ENCODE data around the gene TM4SF20.
"Not testable (repeated sequence)": the region's sequence is repeated elsewhere in the genome, so short reads cannot be mapped to it uniquely, and the experiment has no call there.

TM4SF20 gene

GRCh38 chr2:227366769-227367426 lies 12.2 kb downstream of the TM4SF20 start:
- no peak for DNase-seq (ENCODE audit: low read depth)

GRCh38 chr2:227365833-227366232 lies 13.3 kb downstream of the TM4SF20 start:
- no peak for DNase-seq (ENCODE audit: low read depth)

- not testable (repeated sequence) for DNase-seq (ENCODE audit: low read depth)
Observed at GRCh38 chr2:227364585-227365263, 14.4 kb downstream of the TM4SF20 start.

GRCh38 chr2:227363756-227364155 lies 15.3 kb downstream of the TM4SF20 start:
- DNase-seq (ENCODE audit: low read depth), result no peak

- DNase-seq (ENCODE audit: low read depth), result no peak
Observed at GRCh38 chr2:227360351-227360750, 18.8 kb downstream of the TM4SF20 start.

- no peak for DNase-seq (ENCODE audit: low read depth)
Observed at GRCh38 chr2:227351639-227352038, 27.5 kb downstream of the TM4SF20 start.

GRCh38 chr2:227349989-227350612 lies 29.0 kb downstream of the TM4SF20 start:
- no peak for DNase-seq (ENCODE audit: low read depth)

GRCh38 chr2:227348324-227348723 lies 30.8 kb downstream of the TM4SF20 start:
- no peak for DNase-seq (ENCODE audit: low read depth)

GRCh38 chr2:227347117-227347516 lies 32.0 kb downstream of the TM4SF20 start:
- DNase-seq (ENCODE audit: low read depth), result no peak

- DNase-seq (ENCODE audit: low read depth), result no peak
Observed at GRCh38 chr2:227344231-227344630, 34.9 kb downstream of the TM4SF20 start.

GRCh38 chr2:227341553-227341952 lies 37.6 kb downstream of the TM4SF20 start:
- DNase-seq (ENCODE audit: low read depth), result no peak

GRCh38 chr2:227340106-227340505 lies 39.0 kb downstream of the TM4SF20 start:
- DNase-seq (ENCODE audit: low read depth), result no peak

- DNase-seq (ENCODE audit: low read depth), result no peak
Observed at GRCh38 chr2:227339098-227339599, 40.0 kb downstream of the TM4SF20 start.

- no peak for DNase-seq (ENCODE audit: low read depth)
Observed at GRCh38 chr2:227337442-227337841, 41.7 kb downstream of the TM4SF20 start.

- no peak for DNase-seq (ENCODE audit: low read depth)
Observed at GRCh38 chr2:227335713-227336112, 43.4 kb downstream of the TM4SF20 start.

GRCh38 chr2:227326783-227327182 lies 52.3 kb downstream of the TM4SF20 start:
- no peak for DNase-seq (ENCODE audit: low read depth)

- DNase-seq (ENCODE audit: low read depth), result no peak
Observed at GRCh38 chr2:227325839-227326195, 53.3 kb downstream of the TM4SF20 start.

GRCh38 chr2:227324995-227325838 lies 53.9 kb downstream of the TM4SF20 start, which contains the start of gene MFF:
MFF (plus strand) TSS chr2:227325251; CDS start chr2:227330666, 5,415 bp downstream.
- peak; percentile 89 for DNase-seq (ENCODE audit: low read depth)

GRCh38 chr2:227324642-227324994 lies 54.5 kb downstream of the TM4SF20 start:
- DNase-seq (ENCODE audit: low read depth), result no peak

GRCh38 chr2:227323818-227324217 lies 55.3 kb downstream of the TM4SF20 start:
- DNase-seq (ENCODE audit: low read depth), result no peak

GRCh38 chr2:227322530-227323205 lies 56.4 kb downstream of the TM4SF20 start:
- DNase-seq (ENCODE audit: low read depth), result no peak

All from activated gamma-delta T cell treated with anti-CD3 and anti-CD28 coated beads, Interleukin-2, amount 50 U/mL, for 16 hours (primary cell).